ENCODE data around the gene CAST.

GRCh38 chr5:96651948-96652753 lies 10.0 kb upstream of the CAST start:
- TF ChIP-seq POLR2A (IDR thresholded peaks at IDR 0.05; ENCODE audit: low read depth, low read length) (no peak), POLR2AphosphoS5 (IDR thresholded peaks at IDR 0.05; ENCODE audit: low read depth, low read length) (no peak)

Measured in GM12891 (cell line).